K562 (cell line): Measurements from ENCODE around the gene RBM34. TPM values are rescaled to one million over a fixed set of nuclear protein-coding genes. Genes with fewer than 3 reads are reported as not detected.

Experiments used
- ARNT ChIP-seq, 2 experiments: fragments of 450-650 bp; IDR thresholded peaks; 2 replicates each; pipeline ENCODE4 v1.6.1; 2016; ENCODE audit warnings: mild to moderate bottlenecking in 1 of 2
- FOXJ2 ChIP-seq: fragments of 200-800 bp; sonication (Bioruptor generic); IDR thresholded peaks from 2 replicates; pipeline ENCODE4 v1.6.1; 2016; ENCODE audit warnings: missing genetic modification characterization, missing compliant biosample characterization
- HNRNPUL1 ChIP-seq: fragments of 200-400 bp; formaldehyde crosslinking; IDR thresholded peaks from 2 replicates; pipeline ENCODE4 v1.6.1; 2017; ENCODE audit warnings: low read length
- L3MBTL2 ChIP-seq: fragments of 450-650 bp; IDR thresholded peaks from 2 replicates; pipeline ENCODE4 v1.6.1; 2016; ENCODE audit warnings: mild to moderate bottlenecking, moderate library complexity
- PYGO2 ChIP-seq: fragments of 450-650 bp; IDR thresholded peaks from 2 replicates; pipeline ENCODE4 v1.6.1; 2016; ENCODE audit warnings: mild to moderate bottlenecking, missing genetic modification characterization, moderate library complexity, missing compliant biosample characterization
- SMC3 ChIP-seq: conservative IDR thresholded peaks from 2 replicates; pipeline ENCODE4 v1.6.1; 2011; ENCODE audit warnings: low read depth, low read length, improper control_type of control experiment; ENCODE audit not compliant: insufficient read depth
- SP1 ChIP-seq: sonication (generic); formaldehyde crosslinking; IDR thresholded peaks from 2 replicates; pipeline ENCODE4 v1.8.1; 2022; ENCODE audit warnings: mild to moderate bottlenecking, missing genetic modification reagents
- TGIF2 ChIP-seq: sonication (generic); formaldehyde crosslinking; IDR thresholded peaks from 2 replicates; pipeline ENCODE4 v1.8.1; 2022; ENCODE audit warnings: mild to moderate bottlenecking, missing genetic modification reagents, moderate library complexity
- ZNF124 ChIP-seq: sonication (generic); formaldehyde crosslinking; IDR thresholded peaks from 2 replicates; pipeline ENCODE4 v1.8.1; 2022; ENCODE audit warnings: missing genetic modification reagents
- ZNF347 ChIP-seq: fragments of 450-650 bp; formaldehyde crosslinking; IDR thresholded peaks from 2 replicates; pipeline ENCODE4 v1.4.0; 2020; ENCODE audit warnings: low read depth, mild to moderate bottlenecking, moderate library complexity
- ZNF75A ChIP-seq: fragments of 450-650 bp; formaldehyde crosslinking; IDR thresholded peaks from 2 replicates; pipeline ENCODE4 v1.4.0; 2020; ENCODE audit warnings: mild to moderate bottlenecking
- ZNF77 ChIP-seq: fragments of 250-450 bp; sonication (Bioruptor Pico); IDR thresholded peaks from 2 replicates; pipeline ENCODE4 v1.5.0; 2020
- polyA plus RNA-seq, 8 experiments: library from polyadenylated mRNA; depleted of rRNA in 4 of 8; stranded (reverse) in 5 of 8; unstranded in 3 of 8; fragments of >200 nt; fragmentation: Nextera tagmentation in 2 of 8; fragmentation: Illumina TruSeq in 1 of 8; extraction: Ambion mirVana in 2 of 8; extraction: Trizol in 1 of 8; gene quantifications; 2 replicates each; pipeline versions ENCODE4 v1.2.1 to v1.2.3, GENCODE V29; 2011 to 2014; ENCODE audit warnings: inconsistent platforms in 1 of 8, missing spikeins in 1 of 8
- total RNA-seq, 7 experiments: library from RNA; depleted of rRNA in 6 of 7; stranded (reverse); fragments of >200 nt in 6 of 7; fragmentation: Illumina TruSeq in 2 of 7; extraction: Trizol in 2 of 7; gene quantifications; 2 replicates each; pipeline versions ENCODE4 v1.2.1 to v1.2.3, GENCODE V29; 2011 to 2021; ENCODE audit warnings: low replicate concordance in 1 of 7
- TF ChIP-seq, protein P1 (sequence below): fragments of 450-650 bp; conservative IDR thresholded peaks from 2 replicates; pipeline ENCODE4 v1.6.1; 2016; ENCODE audit warnings: missing genetic modification characterization, low read depth, mild to moderate bottlenecking, control low read depth, missing compliant biosample characterization
- TF ChIP-seq, protein P2 (sequence below): fragments of 450-650 bp; formaldehyde crosslinking; IDR thresholded peaks from 2 replicates; pipeline ENCODE4 v1.4.0; 2020; ENCODE audit warnings: mild to moderate bottlenecking, moderate library complexity
- TF ChIP-seq, protein P3 (sequence below): fragments of 250-450 bp; sonication (Bioruptor Pico); IDR thresholded peaks from 2 replicates; pipeline ENCODE4 v1.5.0; 2021
- TF ChIP-seq, protein P4 (sequence below): fragments of 450-650 bp; IDR thresholded peaks from 2 replicates; pipeline ENCODE4 v1.6.1; 2016
- TF ChIP-seq, protein P5 (sequence below): IDR thresholded peaks from 2 replicates; pipeline ENCODE4 v1.6.1; 2011; ENCODE audit not compliant: insufficient read length; ENCODE audit errors: extremely low read depth
- TF ChIP-seq, protein P6 (sequence below): fragments of 200-800 bp; sonication (Bioruptor generic); IDR thresholded peaks from 2 replicates; pipeline ENCODE4 v1.6.1; 2017; ENCODE audit warnings: missing genetic modification characterization, missing compliant biosample characterization
- TF ChIP-seq, protein P7 (sequence below): fragments of 450-650 bp; IDR thresholded peaks from 2 replicates; pipeline ENCODE4 v1.7.0; 2016; ENCODE audit warnings: borderline replicate concordance

Gene RBM34
- total and polyA plus RNA-seq, 9 of the 15 experiments (the other 6 are each of a cell fraction or from before 2014, with no cell fraction given): 64.0 to 178 (median 124) TPM

DNA sequence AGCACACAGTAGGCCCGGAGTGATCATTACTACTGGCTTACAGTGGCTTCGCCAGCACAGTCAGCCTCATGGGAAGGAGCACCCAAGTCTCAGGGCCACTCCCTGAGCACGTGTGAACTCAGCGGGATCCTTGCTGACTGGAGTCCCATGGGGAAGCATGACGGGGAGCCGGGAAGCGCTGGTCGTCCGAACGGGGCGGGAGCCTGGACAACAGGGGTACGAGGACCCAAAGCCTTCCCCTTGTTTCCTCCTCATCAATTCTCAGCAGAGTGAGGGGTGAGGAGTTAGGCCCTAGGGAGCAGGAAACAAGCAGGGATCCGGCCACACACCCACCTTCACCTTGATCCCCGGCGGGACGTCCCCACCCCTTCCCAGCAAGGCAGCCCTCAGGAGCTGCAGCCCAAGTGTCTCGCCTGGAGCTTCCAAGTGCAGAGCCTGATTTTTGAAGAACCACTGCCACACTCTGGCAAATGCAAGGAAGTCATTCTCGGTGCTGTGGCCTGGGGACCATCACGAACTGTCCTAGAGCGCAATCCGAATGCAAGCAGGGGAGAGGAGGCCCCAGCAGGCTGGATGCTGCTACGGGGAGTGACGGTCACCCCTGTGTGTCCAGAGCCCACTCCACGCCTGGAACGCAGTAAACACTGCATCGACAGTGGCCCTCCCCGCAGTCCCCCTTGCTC lies 67.9 kb downstream of the RBM34 start (continued):
- TF ChIP-seq, protein P1, sequence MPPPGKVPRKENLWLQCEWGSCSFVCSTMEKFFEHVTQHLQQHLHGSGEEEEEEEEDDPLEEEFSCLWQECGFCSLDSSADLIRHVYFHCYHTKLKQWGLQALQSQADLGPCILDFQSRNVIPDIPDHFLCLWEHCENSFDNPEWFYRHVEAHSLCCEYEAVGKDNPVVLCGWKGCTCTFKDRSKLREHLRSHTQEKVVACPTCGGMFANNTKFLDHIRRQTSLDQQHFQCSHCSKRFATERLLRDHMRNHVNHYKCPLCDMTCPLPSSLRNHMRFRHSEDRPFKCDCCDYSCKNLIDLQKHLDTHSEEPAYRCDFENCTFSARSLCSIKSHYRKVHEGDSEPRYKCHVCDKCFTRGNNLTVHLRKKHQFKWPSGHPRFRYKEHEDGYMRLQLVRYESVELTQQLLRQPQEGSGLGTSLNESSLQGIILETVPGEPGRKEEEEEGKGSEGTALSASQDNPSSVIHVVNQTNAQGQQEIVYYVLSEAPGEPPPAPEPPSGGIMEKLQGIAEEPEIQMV: no peak
- TF ChIP-seq ARNT (IDR thresholded peaks at IDR 0.05) (no peak), L3MBTL2 (no peak), ZNF347 (no peak), ZNF75A (CRISPR knock-in tag) (no peak), SMC3 (peak; percentile 50), SP1 (CRISPR knock-in tag) (no peak; the same call in 1 of the 2 replicates), PYGO2 (no peak), FOXJ2 (tag) (no peak), TGIF2 (no peak), HNRNPUL1 (no peak), ZNF77 (CRISPR knock-in tag) (no peak), ZNF124 (CRISPR knock-in tag) (no peak)
- TF ChIP-seq, protein P2, sequence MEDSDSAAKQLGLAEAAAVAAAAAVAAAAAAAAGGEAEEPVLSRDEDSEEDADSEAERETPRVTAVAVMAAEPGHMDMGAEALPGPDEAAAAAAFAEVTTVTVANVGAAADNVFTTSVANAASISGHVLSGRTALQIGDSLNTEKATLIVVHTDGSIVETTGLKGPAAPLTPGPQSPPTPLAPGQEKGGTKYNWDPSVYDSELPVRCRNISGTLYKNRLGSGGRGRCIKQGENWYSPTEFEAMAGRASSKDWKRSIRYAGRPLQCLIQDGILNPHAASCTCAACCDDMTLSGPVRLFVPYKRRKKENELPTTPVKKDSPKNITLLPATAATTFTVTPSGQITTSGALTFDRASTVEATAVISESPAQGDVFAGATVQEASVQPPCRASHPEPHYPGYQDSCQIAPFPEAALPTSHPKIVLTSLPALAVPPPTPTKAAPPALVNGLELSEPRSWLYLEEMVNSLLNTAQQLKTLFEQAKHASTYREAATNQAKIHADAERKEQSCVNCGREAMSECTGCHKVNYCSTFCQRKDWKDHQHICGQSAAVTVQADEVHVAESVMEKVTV (CRISPR knock-in tag): peak; percentile 69
- TF ChIP-seq, protein P3, sequence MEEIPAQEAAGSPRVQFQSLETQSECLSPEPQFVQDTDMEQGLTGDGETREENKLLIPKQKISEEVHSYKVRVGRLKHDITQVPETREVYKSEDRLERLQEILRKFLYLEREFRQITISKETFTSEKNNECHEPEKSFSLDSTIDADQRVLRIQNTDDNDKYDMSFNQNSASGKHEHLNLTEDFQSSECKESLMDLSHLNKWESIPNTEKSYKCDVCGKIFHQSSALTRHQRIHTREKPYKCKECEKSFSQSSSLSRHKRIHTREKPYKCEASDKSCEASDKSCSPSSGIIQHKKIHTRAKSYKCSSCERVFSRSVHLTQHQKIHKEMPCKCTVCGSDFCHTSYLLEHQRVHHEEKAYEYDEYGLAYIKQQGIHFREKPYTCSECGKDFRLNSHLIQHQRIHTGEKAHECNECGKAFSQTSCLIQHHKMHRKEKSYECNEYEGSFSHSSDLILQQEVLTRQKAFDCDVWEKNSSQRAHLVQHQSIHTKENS (CRISPR knock-in tag): no peak
- TF ChIP-seq, protein P4, sequence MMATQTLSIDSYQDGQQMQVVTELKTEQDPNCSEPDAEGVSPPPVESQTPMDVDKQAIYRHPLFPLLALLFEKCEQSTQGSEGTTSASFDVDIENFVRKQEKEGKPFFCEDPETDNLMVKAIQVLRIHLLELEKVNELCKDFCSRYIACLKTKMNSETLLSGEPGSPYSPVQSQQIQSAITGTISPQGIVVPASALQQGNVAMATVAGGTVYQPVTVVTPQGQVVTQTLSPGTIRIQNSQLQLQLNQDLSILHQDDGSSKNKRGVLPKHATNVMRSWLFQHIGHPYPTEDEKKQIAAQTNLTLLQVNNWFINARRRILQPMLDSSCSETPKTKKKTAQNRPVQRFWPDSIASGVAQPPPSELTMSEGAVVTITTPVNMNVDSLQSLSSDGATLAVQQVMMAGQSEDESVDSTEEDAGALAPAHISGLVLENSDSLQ: no peak
- TF ChIP-seq, protein P5, sequence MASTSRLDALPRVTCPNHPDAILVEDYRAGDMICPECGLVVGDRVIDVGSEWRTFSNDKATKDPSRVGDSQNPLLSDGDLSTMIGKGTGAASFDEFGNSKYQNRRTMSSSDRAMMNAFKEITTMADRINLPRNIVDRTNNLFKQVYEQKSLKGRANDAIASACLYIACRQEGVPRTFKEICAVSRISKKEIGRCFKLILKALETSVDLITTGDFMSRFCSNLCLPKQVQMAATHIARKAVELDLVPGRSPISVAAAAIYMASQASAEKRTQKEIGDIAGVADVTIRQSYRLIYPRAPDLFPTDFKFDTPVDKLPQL: no peak
- TF ChIP-seq, protein P6, sequence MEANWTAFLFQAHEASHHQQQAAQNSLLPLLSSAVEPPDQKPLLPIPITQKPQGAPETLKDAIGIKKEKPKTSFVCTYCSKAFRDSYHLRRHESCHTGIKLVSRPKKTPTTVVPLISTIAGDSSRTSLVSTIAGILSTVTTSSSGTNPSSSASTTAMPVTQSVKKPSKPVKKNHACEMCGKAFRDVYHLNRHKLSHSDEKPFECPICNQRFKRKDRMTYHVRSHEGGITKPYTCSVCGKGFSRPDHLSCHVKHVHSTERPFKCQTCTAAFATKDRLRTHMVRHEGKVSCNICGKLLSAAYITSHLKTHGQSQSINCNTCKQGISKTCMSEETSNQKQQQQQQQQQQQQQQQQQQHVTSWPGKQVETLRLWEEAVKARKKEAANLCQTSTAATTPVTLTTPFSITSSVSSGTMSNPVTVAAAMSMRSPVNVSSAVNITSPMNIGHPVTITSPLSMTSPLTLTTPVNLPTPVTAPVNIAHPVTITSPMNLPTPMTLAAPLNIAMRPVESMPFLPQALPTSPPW (CRISPR knock-in tag): peak; percentile 8; the same call in 1 of the 2 replicates
- TF ChIP-seq, protein P7, sequence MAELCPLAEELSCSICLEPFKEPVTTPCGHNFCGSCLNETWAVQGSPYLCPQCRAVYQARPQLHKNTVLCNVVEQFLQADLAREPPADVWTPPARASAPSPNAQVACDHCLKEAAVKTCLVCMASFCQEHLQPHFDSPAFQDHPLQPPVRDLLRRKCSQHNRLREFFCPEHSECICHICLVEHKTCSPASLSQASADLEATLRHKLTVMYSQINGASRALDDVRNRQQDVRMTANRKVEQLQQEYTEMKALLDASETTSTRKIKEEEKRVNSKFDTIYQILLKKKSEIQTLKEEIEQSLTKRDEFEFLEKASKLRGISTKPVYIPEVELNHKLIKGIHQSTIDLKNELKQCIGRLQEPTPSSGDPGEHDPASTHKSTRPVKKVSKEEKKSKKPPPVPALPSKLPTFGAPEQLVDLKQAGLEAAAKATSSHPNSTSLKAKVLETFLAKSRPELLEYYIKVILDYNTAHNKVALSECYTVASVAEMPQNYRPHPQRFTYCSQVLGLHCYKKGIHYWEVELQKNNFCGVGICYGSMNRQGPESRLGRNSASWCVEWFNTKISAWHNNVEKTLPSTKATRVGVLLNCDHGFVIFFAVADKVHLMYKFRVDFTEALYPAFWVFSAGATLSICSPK: no peak
